Hepatocyte (in vitro differentiated cells): ENCODE measurements around the gene SLU7. TPM values are rescaled to one million over a fixed set of nuclear protein-coding genes. Genes with fewer than 3 reads are reported as not detected.

Source experiments
- DNase-seq: peaks from one replicate; pipeline ENCODE4 v3.0.0-alpha.2; 2016; ENCODE audit warnings: low spot score
- H2AFZ ChIP-seq: fragments of 200-600 bp; sonication (generic); 2 replicates; pipeline ENCODE4 v1.6.0; 2016; ENCODE audit warnings: antibody characterized with exemption, mild to moderate bottlenecking
- H3K27ac ChIP-seq: fragments of 200-600 bp; sonication (generic); 2 replicates; pipeline ENCODE4 v1.5.1; 2016; ENCODE audit warnings: mild to moderate bottlenecking
- H3K27me3 ChIP-seq: fragments of 200-600 bp; sonication (generic); 2 replicates; pipeline ENCODE4 v1.6.1; 2016
- H3K36me3 ChIP-seq: fragments of 200-600 bp; sonication (generic); replicated peaks from 2 replicates; pipeline ENCODE4 v1.5.1; 2016; ENCODE audit warnings: low read depth; ENCODE audit not compliant: insufficient read depth
- H3K4me1 ChIP-seq: fragments of 200-600 bp; sonication (generic); 2 replicates; pipeline ENCODE4 v1.5.1; 2016; ENCODE audit warnings: mild to moderate bottlenecking, moderate library complexity; ENCODE audit not compliant: insufficient read depth
- H3K4me2 ChIP-seq: fragments of 200-600 bp; sonication (generic); 2 replicates; pipeline ENCODE4 v1.6.0; 2016
- H3K4me3 ChIP-seq: fragments of 200-600 bp; sonication (generic); 2 replicates; pipeline ENCODE4 v1.5.1; 2016; ENCODE audit warnings: mild to moderate bottlenecking
- H3K79me2 ChIP-seq: fragments of 200-600 bp; sonication (generic); 2 replicates; pipeline ENCODE4 v1.6.0; 2017; ENCODE audit warnings: mild to moderate bottlenecking
- H3K9me2 ChIP-seq: fragments of 200-600 bp; sonication (generic); replicated peaks from 2 replicates; pipeline ENCODE4 v1.6.0; 2017; ENCODE audit warnings: mild to moderate bottlenecking; ENCODE audit not compliant: insufficient read depth
- H3K9me3 ChIP-seq: fragments of 200-600 bp; sonication (generic); 2 replicates; pipeline ENCODE4 v1.5.1; 2016; ENCODE audit warnings: low read depth, mild to moderate bottlenecking
- H4K20me1 ChIP-seq: fragments of 200-600 bp; sonication (generic); 2 replicates; pipeline ENCODE4 v1.6.0; 2016; ENCODE audit warnings: mild to moderate bottlenecking; ENCODE audit not compliant: insufficient read depth, poor library complexity, severe bottlenecking
- CTCF ChIP-seq: fragments of 200-600 bp; sonication (generic); IDR thresholded peaks from 2 replicates; pipeline ENCODE4 v1.5.1; 2016; ENCODE audit warnings: antibody characterized with exemption, mild to moderate bottlenecking; ENCODE audit not compliant: poor library complexity
- EZH2 ChIP-seq: fragments of 200-600 bp; sonication (generic); IDR thresholded peaks from 2 replicates; pipeline ENCODE4 v1.6.1; 2016; ENCODE audit warnings: antibody characterized with exemption, mild to moderate bottlenecking, borderline replicate concordance
- EZH2phosphoT487 ChIP-seq: fragments of 200-600 bp; sonication (generic); IDR thresholded peaks from one replicate; pipeline ENCODE4 v1.6.1; 2018; ENCODE audit warnings: antibody characterized with exemption, mild to moderate bottlenecking, low read depth, moderate library complexity; ENCODE audit not compliant: unreplicated experiment, severe bottlenecking
- WGBS: methylation state at CpG from one replicate; pipeline ENCODE4 v1.1.6; 2016; ENCODE audit warnings: low lambda C conversion rate; ENCODE audit errors: missing lambda C conversion rate; 5-methylcytosine and 5-hydroxymethylcytosine counted together
- polyA plus RNA-seq: library from polyadenylated mRNA; unstranded; fragments of >200 nt; fragmentation: Nextera tagmentation; extraction: Ambion mirVana; gene quantifications from 2 replicates; pipeline ENCODE4 v1.2.1, GENCODE V29; 2016
- total RNA-seq: library from RNA; depleted of rRNA; stranded (reverse); fragments of >200 nt; gene quantifications from 2 replicates; pipeline ENCODE4 v1.2.3, GENCODE V29; 2014

Gene SLU7
- total and polyA plus RNA-seq, 2 experiments from 2014 or later, result 45.0 to 62.5 TPM

- Histone ChIP-seq H3K4me1 (peaks cover 20% of the 10 kb centered on the region), H2AFZ (no peak overlapping the region), H4K20me1 (no peaks in the 10 kb centered on the region), H3K4me3 (no peak overlapping the region), H3K27me3 (no peaks in the 10 kb centered on the region), H3K36me3 (no peaks in the 10 kb centered on the region), H3K79me2 (no peaks in the 10 kb centered on the region), H3K9me2 (no peaks in the 10 kb centered on the region), H3K27ac (no peak overlapping the region), H3K4me2 (no peak overlapping the region), H3K9me3 (no peaks in the 10 kb centered on the region)
- 65% methylated on average over 7 of the region's 7 CpGs for WGBS
- DNase-seq, result no peak
- TF ChIP-seq CTCF (no peak), EZH2 (no peak), EZH2phosphoT487 (no peak)
Observed at GRCh38 chr5:160356550-160357347, 62.1 kb downstream of the SLU7 start.

GRCh38 chr5:160354666-160355065 is 64.2 kb downstream of the SLU7 start:
- Histone ChIP-seq H3K4me2 (no peak overlapping the region), H3K9me3 (no peaks in the 10 kb centered on the region), H3K36me3 (no peaks in the 10 kb centered on the region), H3K9me2 (no peaks in the 10 kb centered on the region), H3K27me3 (no peaks in the 10 kb centered on the region), H3K4me3 (no peak overlapping the region), H2AFZ (no peak overlapping the region), H4K20me1 (no peaks in the 10 kb centered on the region), H3K27ac (no peak overlapping the region), H3K79me2 (no peaks in the 10 kb centered on the region), H3K4me1 (peaks cover 14% of the 10 kb centered on the region)
- WGBS, result 97% methylated on average over 11 of the region's 14 CpGs
- DNase-seq, result no peak
- no peak for TF ChIP-seq EZH2
- TF ChIP-seq EZH2phosphoT487, result no peak
- TF ChIP-seq CTCF, result no peak

GRCh38 chr5:160353379-160353778 is 65.5 kb downstream of the SLU7 start:
- no peaks in the 10 kb centered on the region for H4K20me1 ChIP-seq
- no peak for DNase-seq
- no peak overlapping the region for H3K27ac ChIP-seq
- H3K36me3 ChIP-seq, result no peaks in the 10 kb centered on the region
- H3K4me3 ChIP-seq, result no peak overlapping the region
- no peaks in the 10 kb centered on the region for H3K79me2 ChIP-seq
- H2AFZ ChIP-seq, result no peak overlapping the region
- no peaks in the 10 kb centered on the region for H3K27me3 ChIP-seq
- no peaks in the 10 kb centered on the region for H3K9me3 ChIP-seq
- no peaks in the 10 kb centered on the region for H3K9me2 ChIP-seq
- peaks cover 6% of the 10 kb centered on the region for H3K4me1 ChIP-seq
- H3K4me2 ChIP-seq, result no peak overlapping the region
- 90% methylated on average over 8 of the region's 8 CpGs for WGBS
- TF ChIP-seq EZH2phosphoT487 (no peak), EZH2 (no peak), CTCF (no peak)
